Skeletal muscle tissue (tissue), 4 donors: ENCODE data around the gene KIAA0232. TPM values are rescaled to one million over a fixed set of nuclear protein-coding genes. Genes with fewer than 3 reads are reported as not detected.
"Not testable (repeated sequence)": the region's sequence is repeated elsewhere in the genome, so short reads cannot be mapped to it uniquely, and the experiment has no call there.

Experiments used
- H3K27ac ChIP-seq: one replicate; pipeline ENCODE4 v1.7.0; 2013; ENCODE audit warnings: mild to moderate bottlenecking, low read depth, low read length, inconsistent platforms
- H3K27me3 ChIP-seq, 3 donors: one replicate each; pipeline ENCODE4 v1.7.0; 2013; ENCODE audit warnings: low read length in 3 of 3; ENCODE audit not compliant: control insufficient read depth in 3 of 3, insufficient read depth in 3 of 3
- H3K36me3 ChIP-seq, 3 donors: one replicate each; pipeline ENCODE4 v1.7.0; 2013; ENCODE audit warnings: low read length in 3 of 3; ENCODE audit not compliant: control insufficient read depth in 3 of 3, insufficient read depth in 3 of 3
- H3K4me1 ChIP-seq, 3 donors: one replicate each; pipeline ENCODE4 v1.7.0; 2013; ENCODE audit warnings: low read length in 3 of 3, mild to moderate bottlenecking in 3 of 3; ENCODE audit not compliant: control insufficient read depth in 3 of 3, insufficient read depth in 3 of 3
- H3K4me3 ChIP-seq, 3 donors: one replicate each; pipeline ENCODE4 v1.7.0; 2013; ENCODE audit warnings: low read length in 3 of 3
- H3K9ac ChIP-seq, 3 donors: one replicate each; pipeline ENCODE4 v1.7.0; 2013; ENCODE audit warnings: low read length in 3 of 3, mild to moderate bottlenecking in 3 of 3, moderate library complexity in 2 of 3, low read depth in 1 of 3
- H3K9me3 ChIP-seq, 3 donors: one replicate each; pipeline ENCODE4 v1.7.0; 2013; ENCODE audit warnings: low read length in 3 of 3; ENCODE audit not compliant: control insufficient read depth in 3 of 3
- total RNA-seq: library from RNA; depleted of rRNA; stranded (reverse); fragments of >200 nt; gene quantifications from one replicate; pipeline ENCODE4 v1.2.3, GENCODE V29; 2014
- donor health status: Osteomylitis.

The KIAA0232 gene
- total RNA-seq, 1 donor from 2014 or later, result 12.5 TPM

- no peaks in the 10 kb centered on the region for H3K9me3 ChIP-seq
- no peaks in the 10 kb centered on the region for H3K36me3 ChIP-seq
- no peak overlapping the region for H3K4me3 ChIP-seq
- no peak overlapping the region for H3K27ac ChIP-seq
- peaks cover 0 to 3% (median 0%) of the 10 kb centered on the region in 3 donors for H3K27me3 ChIP-seq
- peaks cover 3 to 8% (median 6%) of the 10 kb centered on the region in 3 donors for H3K4me1 ChIP-seq
- no peak overlapping the region for H3K9ac ChIP-seq
Measured at GRCh38 chr4:6901669-6902317, 119.3 kb downstream of the KIAA0232 start.

DNA sequence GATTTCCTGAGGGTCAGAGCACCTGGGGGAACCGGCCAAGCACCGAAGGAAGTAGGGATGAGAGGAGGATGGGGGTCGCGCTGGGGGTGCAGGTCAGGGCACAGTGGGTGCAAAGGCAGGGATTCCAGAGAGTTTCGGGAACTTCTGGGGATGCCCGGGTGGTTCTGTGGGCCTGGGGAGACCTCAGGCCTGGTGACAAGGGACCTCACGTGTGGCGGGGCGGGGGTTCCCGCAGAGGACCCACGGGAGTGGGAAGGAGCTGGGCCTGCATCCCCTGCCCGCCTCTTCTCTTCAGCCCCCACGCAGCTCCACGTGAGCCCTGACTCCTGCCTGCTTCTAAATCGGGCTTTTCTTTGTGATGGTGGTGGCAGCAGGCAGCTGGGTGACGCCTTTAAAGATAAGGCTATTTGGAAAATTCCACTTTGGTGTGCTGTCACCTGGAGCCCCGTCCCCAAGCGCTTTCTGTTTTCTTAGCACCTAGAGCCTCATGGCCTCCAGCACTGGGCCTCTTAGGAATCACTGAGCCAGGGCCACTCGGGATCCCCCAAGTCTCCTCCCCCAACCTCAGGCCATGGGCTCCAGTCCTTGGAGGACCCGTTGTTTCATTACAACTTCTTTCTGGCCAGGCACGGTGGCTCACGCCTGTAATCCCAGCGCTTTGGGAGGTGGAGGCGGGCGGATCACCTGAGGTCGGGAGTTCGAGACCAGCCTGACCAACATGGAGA is 120.0 kb downstream of the KIAA0232 start:
- Histone ChIP-seq H3K9me3 (no peaks in the 10 kb centered on the region), H3K4me1 (peaks cover 3 to 11% (median 7%) of the 10 kb centered on the region in 3 donors), H3K36me3 (no peaks in the 10 kb centered on the region), H3K27ac (no peak overlapping the region), H3K4me3 (no peak overlapping the region), H3K27me3 (peaks cover 0 to 8% (median 0%) of the 10 kb centered on the region in 3 donors), H3K9ac (no peak overlapping the region)

- Histone ChIP-seq H3K4me1 (peaks cover 24 to 32% (median 28%) of the 10 kb centered on the region in 3 donors), H3K9me3 (no peaks in the 10 kb centered on the region), H3K9ac (no peak overlapping the region), H3K36me3 (no peaks in the 10 kb centered on the region), H3K27me3 (peaks cover 0 to 9% (median 3%) of the 10 kb centered on the region in 3 donors), H3K27ac (no peak overlapping the region), H3K4me3 (no peak overlapping the region)
Measured at GRCh38 chr4:6905516-6906445, 123.3 kb downstream of the KIAA0232 start.

- not testable (repeated sequence) for H3K4me3 ChIP-seq
Measured at GRCh38 chr4:6906486-6906885, 124.0 kb downstream of the KIAA0232 start.

GRCh38 chr4:6907658-6908191 is 125.2 kb downstream of the KIAA0232 start:
- H3K27me3 ChIP-seq, result peaks cover 0 to 6% (median 3%) of the 10 kb centered on the region in 3 donors
- no peak overlapping the region for H3K27ac ChIP-seq
- H3K4me1 ChIP-seq, result peaks cover 36 to 46% (median 41%) of the 10 kb centered on the region in 3 donors
- no peaks in the 10 kb centered on the region for H3K36me3 ChIP-seq
- no peak overlapping the region for H3K9ac ChIP-seq
- H3K4me3 ChIP-seq, result no peak overlapping the region
- H3K9me3 ChIP-seq, result no peaks in the 10 kb centered on the region

More at GRCh38 chr4:6906486-6906885, 124.0 kb downstream of the KIAA0232 start:
- not testable (repeated sequence) for H3K36me3 ChIP-seq, H3K9me3 ChIP-seq, H3K9ac ChIP-seq, H3K27ac ChIP-seq, H3K27me3 ChIP-seq
- H3K4me1 ChIP-seq, result peaks cover 31 to 39% (median 36%) of the 10 kb centered on the region in 3 donors

DNA sequence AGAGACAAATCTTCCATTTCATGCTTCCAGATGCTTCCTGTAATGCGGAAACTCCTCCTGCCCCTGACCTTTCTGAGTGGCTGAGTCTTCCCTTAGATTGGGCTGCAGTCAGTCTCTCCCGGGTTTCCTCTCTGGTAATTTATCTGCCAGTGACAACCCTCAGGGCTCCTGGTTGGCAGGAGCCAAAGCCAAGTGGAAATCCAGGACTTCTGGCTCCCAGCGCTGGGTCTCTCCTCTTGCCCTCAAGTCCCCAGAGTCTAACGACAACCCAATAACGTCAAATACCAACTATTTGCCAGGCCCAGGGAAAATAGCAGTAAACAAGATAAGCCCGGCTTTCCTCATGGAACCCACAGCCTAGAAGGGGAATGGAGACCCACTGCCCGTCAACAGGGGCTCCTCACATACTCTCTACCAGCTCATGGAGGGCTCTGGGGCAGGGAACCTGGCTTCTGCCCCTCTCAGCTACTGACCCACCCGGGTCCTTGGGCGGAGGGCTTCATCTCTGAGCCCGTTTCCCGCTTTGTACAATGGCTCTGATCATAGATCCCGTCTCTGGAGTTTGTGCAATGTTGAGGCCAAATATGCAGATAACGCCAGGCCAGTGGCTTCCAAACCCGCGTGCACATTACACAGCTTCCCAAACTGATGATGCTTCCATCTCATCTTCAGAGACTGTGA is 126.0 kb downstream of the KIAA0232 start:
- Histone ChIP-seq H3K9me3 (no peaks in the 10 kb centered on the region), H3K4me3 (peak overlapping the region; percentile 87 to 89 (median 88)), H3K27me3 (peaks cover 0 to 6% (median 3%) of the 10 kb centered on the region in 3 donors), H3K9ac (peak overlapping the region; percentile 84 to 92 (median 92)), H3K4me1 (peaks cover 36 to 46% (median 42%) of the 10 kb centered on the region in 3 donors), H3K27ac (peak overlapping the region; percentile 94), H3K36me3 (no peaks in the 10 kb centered on the region)

- Histone ChIP-seq H3K4me3 (peak within 1 kb of the TSS; percentile 87 to 89 (median 88)), H3K36me3 (no peaks in the 10 kb centered on the region), H3K27me3 (peaks cover 0 to 6% (median 3%) of the 10 kb centered on the region in 3 donors), H3K9me3 (no peaks in the 10 kb centered on the region), H3K9ac (peak within 1 kb of the TSS; percentile 84 to 92 (median 92)), H3K27ac (peak within 1 kb of the TSS; percentile 94), H3K4me1 (peaks cover 36 to 46% (median 42%) of the 10 kb centered on the region in 3 donors)
Measured at GRCh38 chr4:6909113-6909969, 126.8 kb downstream of the KIAA0232 start, which contains the start of gene TBC1D14. Gene TBC1D14 (plus strand): TSS chr4:6909826. CDS start chr4:6923390, 13,564 bp downstream.

DNA sequence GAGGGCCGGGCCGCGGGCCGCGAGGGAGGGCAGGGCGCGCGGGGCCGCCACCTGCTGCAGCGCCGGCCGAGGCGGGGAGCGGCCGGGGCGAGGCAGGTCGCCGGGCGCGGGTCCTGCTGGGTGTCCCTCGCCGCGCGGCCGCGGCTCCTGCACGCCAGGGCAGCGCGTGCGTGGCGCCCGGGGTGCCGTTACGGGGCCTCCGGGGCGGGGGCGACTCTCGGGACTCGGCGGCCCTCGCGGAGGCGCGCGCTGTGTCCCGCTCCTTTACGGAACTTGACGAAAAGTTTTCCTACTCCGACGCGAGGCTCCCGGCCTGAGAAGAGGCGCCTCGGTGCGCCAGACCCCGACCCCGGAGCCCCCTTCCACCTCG is 127.4 kb downstream of the KIAA0232 start:
- peaks cover 36 to 47% (median 42%) of the 10 kb centered on the region in 3 donors for H3K4me1 ChIP-seq
- peak overlapping the region; percentile 74 for H3K27ac ChIP-seq
- no peaks in the 10 kb centered on the region for H3K9me3 ChIP-seq

More for the DNA sequence above, 127.4 kb downstream of the KIAA0232 start:
- peaks cover 0 to 6% (median 3%) of the 10 kb centered on the region in 3 donors for H3K27me3 ChIP-seq
- H3K4me3 ChIP-seq, result peak overlapping the region; percentile 70 to 87 (median 72)
- H3K9ac ChIP-seq, result peak overlapping the region; percentile 78 to 92 (median 82)
- H3K36me3 ChIP-seq, result no peaks in the 10 kb centered on the region
